DMS153 (cell line): ENCODE measurements around the gene DUOX2.
"Not testable (repeated sequence)": the region's sequence is repeated elsewhere in the genome, so short reads cannot be mapped to it uniquely, and the experiment has no call there.

ENCODE experiments used
- DNase-seq: peaks from one replicate; lab custom pipeline; 2025; lab: John Stamatoyannopoulos, UW

Gene DUOX2

DNA sequence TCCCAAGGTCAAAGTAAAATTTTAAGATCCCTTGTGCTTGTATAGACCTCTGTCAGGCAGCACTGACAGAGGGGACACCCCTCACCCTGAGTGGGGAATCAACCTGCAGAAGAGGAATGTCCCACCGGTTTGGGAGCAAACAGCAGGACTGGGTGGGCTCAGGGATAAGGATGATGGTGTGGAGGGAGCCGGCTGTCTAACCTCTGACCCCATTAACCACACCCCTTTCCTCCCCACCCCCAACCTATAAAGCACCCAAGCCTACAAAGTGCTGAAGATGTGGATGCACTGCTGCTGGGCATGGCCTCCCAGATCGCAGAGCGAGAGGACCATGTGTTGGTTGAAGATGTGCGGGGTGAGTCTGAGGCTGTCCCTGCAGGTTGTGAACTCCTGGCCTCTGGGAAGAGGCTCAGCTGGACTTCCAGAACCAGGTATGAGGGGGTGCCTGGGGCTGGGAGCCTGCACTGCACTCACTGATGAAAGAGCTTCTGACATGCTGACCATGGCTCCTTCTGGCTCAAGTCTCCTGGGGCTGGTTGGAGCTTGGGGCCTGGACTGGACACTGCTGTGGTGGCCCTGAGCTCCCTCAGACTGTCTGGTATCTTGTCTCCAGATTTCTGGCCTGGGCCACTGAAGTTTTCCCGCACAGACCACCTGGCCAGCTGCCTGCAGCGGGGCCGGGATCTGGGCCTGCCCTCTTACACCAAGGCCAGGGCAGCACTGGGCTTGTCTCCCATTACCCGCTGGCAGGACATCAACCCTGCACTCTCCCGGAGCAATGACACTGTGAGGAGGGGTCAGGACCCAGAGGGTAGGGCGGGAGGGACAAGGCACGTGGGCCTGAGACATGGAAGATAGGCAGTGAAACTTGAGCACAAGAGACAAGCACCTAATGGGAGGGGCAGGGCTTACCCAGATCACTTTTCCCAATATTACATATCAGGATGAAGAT, 25.1 kb upstream of the DUOX2 start:
- no peak for DNase-seq

DNA sequence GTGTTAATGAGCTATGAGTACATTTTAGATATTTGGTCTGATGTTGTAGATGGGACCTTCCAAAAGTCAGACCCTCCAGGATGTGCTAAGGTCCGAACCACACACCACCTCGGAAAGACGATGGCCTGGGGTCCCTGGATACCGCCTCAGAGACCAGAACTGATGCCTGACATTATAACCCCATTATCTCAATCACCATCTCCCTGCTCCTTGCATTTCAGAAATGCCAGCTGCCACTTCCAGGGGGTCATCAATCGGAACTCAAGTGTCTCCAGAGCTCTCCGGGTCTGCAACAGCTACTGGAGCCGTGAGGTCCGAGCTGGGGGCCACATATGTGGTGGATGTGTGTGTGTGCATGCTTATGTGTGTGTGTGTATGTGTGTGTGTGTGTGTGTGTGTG, 23.7 kb upstream of the DUOX2 start:
- DNase-seq = no peak

DNA sequence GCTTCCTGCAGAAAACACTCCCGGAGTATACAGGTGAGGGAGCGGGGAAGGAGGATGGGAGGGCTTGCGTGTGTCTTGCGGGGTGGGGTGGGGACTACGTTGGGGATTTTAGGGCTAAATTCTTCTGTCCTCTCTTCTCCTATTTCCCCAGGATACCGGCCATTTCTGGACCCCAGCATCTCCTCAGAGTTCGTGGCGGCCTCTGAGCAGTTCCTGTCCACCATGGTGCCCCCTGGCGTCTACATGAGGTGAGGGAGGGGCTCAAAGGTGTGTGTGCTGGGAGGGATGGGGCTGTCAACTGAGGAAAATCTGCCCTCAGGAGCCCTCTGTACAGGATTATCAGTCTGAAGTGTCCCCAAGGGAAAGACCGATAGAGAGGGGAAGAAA, 22.4 kb upstream of the DUOX2 start:
- DNase-seq = no peak

- not testable (repeated sequence) for DNase-seq
Observed at GRCh38 chr15:45135705-45136377, 21.9 kb upstream of the DUOX2 start.

GRCh38 chr15:45134682-45135604, 21.0 kb upstream of the DUOX2 start:
- no peak for DNase-seq

- no peak for DNase-seq
Observed at GRCh38 chr15:45134046-45134445, 20.1 kb upstream of the DUOX2 start.

DNA sequence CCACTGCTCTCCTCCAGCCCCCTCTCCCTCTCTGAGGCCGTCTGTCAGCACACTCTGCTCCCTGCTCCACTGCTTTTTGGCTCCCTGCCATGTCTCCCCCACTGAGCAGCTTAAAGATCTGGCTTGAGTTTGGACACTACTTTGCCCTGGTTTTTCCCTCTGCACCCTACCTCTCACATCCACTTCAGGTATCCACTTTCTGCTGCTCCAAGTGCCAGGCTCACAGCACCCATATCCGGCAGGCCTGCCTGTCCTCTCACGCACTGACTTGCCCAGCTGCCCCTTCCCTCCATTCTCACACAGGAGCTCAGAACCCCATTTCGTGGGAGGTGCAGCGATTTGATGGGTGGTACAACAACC, 19.6 kb upstream of the DUOX2 start:
- DNase-seq = no peak

DNA sequence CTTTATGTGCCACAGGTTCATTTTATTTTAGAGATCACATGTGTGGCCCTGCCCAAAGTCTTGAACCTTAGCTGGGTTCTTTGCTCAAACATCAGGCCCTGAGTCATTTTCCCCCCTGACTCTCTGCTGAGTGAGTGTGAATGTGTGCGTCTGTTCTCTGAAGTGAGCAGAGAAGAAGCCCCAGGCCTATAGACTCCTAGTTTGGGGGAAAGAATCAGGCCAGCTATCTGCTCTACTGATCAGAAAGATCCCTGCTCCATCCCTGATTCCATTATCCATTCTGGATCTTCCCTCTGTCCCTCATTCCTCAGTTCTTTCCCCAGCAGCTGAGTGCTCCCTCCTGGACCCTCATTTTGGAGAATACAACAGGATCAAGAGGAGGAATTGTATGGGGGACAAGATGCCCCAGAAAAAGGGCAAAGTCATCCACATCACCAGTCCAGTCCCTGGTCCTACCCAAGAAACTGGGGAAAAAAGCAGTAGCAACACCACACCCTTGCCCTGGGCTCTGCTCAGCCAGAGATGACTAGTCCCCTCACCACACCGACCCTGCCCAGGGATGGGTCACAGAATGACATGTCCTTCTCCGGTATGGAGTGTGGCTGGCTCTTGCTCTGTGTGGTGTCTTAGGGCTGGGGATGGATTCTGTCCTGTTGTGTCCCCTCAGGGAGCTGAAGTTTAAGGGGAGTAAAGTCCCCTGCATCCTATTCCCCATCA, 19.0 kb upstream of the DUOX2 start:
- DNase-seq = no peak

GRCh38 chr15:45131510-45131909, 17.5 kb upstream of the DUOX2 start:
- no peak for DNase-seq

DNA sequence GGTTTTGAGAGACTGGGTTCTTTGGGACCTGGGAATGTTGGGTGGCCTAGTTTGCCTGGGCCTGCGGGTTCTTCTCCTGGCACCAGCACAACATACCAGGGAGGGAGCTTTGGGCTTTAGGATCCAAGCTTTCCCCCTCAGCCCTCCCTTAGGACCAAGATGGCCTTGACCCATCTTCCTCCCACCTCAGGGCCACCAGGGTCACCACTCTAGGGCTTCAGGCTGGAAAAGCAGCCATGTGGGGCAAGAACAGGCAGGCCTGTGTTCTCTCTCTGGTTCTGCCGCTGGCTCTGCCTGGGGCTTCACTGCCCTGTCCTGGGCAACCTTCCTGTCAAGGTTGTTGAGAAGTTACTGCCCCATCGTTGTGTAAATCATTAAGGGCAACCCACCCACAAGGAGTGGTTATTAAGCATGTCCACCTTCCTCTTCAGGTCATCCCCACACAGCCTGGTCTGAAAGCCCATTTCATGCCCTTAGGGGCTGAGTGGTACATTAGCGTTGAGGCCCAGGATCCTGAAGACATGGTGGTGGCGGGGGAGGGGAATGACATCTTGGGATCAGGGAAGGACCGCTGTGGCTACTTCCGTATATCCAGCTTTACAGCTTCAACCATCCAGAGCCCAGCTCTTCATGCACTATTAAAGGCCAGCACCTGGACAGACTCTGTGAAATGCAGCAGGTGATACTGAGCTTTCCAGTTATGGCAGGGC, 16.5 kb upstream of the DUOX2 start:
- DNase-seq = no peak

- no peak for DNase-seq
Observed at GRCh38 chr15:45129651-45130129, 15.7 kb upstream of the DUOX2 start, which contains the start of the genes DUOX1 and DUOXA1. TSS of gene DUOX1 (plus strand) at chr15:45129994. CDS start at chr15:45131967, 1,973 bp downstream. TSS of gene DUOXA1 (minus strand) at chr15:45129879. CDS start at chr15:45123014, 6,865 bp downstream.

DNA sequence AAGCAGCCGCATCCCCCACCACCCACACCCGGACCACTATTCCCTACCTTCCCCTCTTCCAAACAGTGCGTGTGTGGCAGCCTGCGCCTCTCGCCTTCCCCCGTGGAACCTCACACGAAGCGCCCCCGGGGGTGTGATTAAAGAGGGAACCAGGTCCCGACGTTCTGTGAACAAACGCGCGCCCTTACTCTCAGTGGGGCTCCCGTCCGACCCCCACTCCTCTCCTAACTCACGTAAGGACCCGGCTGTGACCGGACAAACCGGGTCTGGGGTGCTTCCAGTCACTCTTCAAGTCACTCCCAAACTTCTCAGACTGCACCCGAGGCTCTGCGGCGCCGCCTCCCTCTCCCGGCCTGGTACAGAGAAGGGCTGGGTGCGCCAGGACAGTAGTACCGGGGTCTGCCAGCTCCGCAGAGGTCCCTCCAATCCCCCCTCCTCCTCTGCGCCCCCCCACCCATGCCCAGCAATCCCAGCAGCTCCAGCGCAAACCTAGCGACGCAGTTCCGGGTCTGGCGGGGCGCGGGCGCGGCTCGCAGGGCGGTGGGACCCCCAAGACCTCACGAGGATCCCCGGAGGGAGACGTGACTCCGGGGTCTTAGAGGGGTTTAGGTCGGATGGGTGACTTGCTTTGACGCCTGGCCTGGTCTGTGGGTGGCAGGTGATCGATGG, 15.1 kb upstream of the DUOX2 start:
- no peak for DNase-seq

DNA sequence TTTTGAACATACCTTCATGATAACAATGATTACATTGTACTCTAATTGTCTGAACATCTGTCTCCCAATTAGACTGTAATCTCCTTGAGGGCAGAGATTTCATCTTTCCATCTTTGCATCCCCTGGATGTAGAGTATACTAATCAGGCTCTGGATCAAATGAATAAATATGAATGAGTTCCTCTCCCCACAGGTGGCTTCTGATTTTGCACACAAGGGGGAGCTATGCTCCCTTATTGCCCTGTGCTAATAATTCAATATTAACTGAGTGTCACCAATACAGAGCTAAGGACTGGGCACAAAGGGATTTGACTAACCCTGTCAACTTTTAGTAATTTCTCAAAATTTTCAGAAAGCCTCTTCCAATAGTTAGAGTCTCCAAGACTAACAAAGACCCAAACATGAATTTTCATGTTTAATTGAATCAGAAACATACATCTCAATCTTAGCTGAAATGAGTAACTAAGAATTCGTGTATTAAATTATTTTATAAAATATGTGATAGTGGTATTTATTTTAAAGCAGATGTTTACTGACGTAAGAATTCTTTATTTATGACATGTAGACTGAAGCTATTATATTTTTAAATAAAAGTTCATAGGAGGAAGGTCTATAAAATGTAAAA, 12.7 kb upstream of the DUOX2 start:
- no peak for DNase-seq

- DNase-seq = no peak
Observed at GRCh38 chr15:45123397-45123796, 9.4 kb upstream of the DUOX2 start.

GRCh38 chr15:45122719-45123118, 8.7 kb upstream of the DUOX2 start:
- DNase-seq = no peak

DNA sequence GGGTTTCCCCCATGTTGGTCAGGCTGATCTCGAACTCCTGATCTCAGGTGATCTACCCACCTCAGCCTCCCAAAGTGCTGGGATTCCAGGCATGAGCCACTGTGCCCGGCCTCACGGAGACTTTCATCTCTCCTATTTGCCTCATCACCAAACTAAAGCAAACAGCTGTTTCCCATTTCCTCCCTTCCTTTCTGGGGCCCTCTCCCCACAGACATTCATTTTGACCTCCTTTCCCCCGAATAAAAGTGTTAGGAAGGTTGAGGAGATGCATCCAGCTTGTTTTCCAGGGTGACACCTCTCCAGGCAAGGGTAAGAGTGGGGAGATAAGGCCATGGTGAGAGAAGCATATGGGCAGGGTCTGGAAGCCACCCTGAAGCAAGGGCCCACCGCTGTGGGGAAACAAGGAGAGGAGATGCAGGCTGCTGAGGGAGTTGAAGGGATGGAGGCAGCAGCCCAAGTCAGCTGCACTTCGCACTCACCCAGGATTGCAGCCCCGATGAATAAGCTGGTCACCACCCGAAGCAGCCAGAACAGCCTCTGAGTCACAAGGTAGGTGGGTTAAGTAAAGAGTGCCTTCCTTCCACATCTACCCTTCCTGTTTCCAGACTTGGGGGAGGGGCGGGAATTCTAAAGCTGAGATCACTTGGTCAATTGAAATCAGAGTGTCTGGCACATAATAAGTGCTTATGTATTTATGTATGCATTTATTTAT, 7.9 kb upstream of the DUOX2 start:
- no peak for DNase-seq

- DNase-seq = no peak
Observed at GRCh38 chr15:45121020-45121419, 7.0 kb upstream of the DUOX2 start.

- DNase-seq = no peak
Observed at GRCh38 chr15:45120081-45120972, 6.4 kb upstream of the DUOX2 start.
